Fibroblast of skin of left biceps (primary cell): ENCODE data around the gene TK2.

Experiments
- DNase-seq, 2 experiments: peaks; one replicate each; pipeline ENCODE4 v3.0.0-alpha.2; 2013; ENCODE audit warnings: low read depth in 2 of 2

TK2 gene

DNA sequence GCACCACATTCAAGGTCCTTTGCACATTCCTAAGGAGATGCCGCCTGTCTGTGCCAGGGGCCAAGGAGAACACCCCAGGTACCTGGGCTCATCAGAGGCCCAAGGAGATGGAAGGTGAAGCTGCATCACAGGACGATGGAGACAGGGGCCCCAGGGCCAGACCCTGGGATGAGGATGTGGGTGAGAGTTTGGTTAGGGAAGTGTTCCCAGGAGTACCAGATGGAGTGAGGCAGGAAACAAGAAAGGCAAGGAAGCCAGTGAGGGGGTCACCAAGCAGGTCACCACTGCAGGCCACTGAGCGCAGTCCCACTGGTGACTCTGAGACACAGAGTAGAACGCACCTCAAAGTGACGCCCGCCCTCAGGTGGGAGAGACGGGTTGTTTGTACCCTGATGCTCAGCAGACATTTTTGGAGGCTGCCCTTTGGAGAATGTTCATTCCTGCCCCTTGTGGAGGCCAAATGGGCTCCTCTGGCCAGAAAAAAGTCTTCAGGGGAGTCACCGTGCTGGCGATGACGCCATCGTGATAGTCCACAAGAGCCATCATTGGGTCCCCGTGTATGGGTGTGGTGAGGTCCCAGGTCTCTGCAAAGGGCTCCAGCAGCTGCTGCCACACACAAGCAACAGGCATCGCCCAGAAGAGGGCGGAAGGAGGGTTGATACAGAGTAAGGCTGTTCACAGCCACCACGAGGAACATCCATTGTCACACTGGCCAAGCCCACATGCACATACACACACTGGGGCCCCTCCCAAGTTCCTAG is 65.3 kb downstream of the TK2 start:
- DNase-seq: no peak

DNA sequence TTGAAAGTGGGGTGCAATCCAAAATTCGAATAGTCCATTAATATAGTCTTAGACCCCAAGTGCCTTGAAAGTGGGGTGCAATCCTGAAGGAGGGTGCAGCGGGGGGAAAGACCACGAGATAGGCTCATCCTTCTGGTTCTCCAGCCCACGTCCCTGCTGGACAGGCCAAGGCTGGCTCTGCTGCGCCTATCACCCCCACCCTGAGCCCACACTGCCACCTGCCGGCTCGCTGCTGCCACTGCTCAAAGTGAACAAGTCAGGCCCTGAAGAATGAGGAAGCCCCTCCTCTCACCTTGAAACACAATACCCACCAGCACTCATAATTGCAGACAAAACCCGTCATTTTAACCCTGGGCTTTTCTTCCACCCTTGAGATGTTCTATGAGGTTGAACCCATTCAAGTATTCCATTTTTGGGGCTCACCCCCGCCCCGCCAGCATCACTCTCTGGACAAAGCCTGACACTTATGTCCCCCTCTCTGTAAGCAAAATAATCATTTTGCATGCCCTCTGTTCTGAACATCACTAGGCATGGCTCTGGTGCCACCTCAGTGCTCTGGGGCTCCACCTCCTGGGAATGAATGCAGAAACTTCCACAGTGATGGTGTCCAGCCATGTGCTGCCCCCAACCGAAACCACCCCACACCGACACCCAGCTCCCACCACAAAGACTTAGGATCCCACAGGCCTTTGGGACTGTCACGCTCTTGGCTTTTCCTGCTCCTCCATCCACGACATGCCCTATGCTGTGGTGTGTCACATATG is 66.1 kb downstream of the TK2 start:
- no peak for DNase-seq

GRCh38 chr16:66481943-66482390 is 68.0 kb downstream of the TK2 start:
- DNase-seq: no peak

GRCh38 chr16:66481081-66481942 is 68.6 kb downstream of the TK2 start:
- DNase-seq: no peak

GRCh38 chr16:66480265-66481080 is 69.4 kb downstream of the TK2 start:
- no peak for DNase-seq

DNA sequence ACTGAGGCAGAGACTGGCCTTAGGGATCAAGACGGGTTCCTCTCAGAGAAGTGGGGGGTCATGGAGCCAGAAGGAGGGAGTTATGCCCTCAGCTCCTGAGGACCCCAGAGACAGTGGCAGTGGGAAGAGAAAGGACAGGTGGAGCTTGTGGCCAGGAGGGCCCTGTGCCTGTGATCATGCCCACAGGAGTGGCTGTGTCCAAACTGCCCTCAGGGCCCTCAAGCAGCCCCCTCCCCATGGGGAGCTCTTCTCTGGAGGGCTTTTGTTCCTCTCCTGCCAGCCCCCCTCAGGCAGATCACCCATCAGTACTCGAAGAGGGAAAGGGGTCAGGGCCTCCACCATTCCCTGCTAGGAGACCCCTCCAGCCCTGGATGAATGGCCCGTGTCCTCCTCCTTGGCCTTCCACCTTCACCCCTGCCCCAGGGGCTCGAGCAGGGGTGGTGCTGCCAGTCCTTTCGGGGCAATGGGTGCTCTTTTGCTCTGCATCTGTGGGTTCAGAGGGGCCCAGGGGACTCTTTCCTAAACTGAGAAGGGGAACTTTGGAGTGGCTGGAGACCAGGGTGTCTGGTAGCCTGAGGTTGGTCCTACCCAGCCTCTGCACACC is 70.2 kb downstream of the TK2 start:
- DNase-seq: no peak

GRCh38 chr16:66478733-66479511 is 71.0 kb downstream of the TK2 start:
- DNase-seq: no peak

- no peak for DNase-seq
Observed at GRCh38 chr16:66477028-66477515, 72.8 kb downstream of the TK2 start.

DNA sequence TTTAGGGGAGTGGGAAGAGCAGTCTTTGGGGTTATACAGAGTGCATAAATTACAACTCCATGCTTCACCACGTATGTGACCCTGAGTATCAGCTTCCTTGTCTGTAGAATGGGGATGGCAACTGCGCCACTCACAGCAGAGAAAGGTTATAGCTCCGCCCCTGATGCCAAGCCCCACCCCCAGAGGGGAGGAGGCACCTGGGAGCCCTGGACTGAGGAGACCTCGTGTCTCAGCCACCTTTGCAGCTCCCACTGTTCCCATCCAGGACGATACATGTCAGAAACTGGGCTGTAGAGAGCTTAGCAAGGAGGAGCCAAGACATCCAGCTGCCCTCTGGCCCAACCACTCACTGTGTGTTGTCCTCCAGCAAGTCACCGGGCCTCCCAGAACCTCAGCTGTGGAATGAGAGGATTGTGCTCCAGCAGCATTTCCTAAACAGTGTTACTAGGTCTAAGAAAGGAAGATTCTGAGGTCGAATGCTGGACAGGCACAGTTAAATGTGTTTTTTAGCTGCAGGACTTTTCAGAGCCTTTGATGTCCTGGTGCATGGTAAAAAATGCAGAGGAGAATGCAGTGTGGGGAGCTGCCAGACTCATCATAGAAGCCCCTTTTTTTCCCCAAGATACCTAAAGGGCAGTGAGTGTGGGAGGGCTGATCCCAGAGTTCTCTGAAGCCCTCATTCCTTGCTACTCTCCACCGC is 73.4 kb downstream of the TK2 start:
- DNase-seq: no peak

DNA sequence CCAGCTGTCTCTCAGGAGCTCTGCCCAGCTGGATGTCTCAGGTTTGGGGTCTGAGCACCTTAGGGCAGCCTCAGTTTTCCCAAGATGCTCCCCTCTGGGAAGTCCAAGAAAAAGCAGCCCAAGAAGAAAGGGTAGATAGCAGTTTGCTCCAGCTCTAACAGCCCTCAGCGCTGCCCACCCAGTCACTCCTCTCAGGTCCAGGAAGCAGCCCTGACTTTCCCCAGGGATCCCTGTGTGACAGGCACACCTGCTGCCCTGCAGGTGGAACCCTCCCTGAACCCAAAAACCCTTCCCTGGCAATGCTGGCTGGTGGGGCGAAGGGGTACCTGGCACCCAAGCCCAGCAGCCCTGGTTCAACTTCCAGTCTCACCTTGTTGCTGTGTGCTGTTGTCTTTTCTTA is 74.7 kb downstream of the TK2 start:
- no peak for DNase-seq

DNA sequence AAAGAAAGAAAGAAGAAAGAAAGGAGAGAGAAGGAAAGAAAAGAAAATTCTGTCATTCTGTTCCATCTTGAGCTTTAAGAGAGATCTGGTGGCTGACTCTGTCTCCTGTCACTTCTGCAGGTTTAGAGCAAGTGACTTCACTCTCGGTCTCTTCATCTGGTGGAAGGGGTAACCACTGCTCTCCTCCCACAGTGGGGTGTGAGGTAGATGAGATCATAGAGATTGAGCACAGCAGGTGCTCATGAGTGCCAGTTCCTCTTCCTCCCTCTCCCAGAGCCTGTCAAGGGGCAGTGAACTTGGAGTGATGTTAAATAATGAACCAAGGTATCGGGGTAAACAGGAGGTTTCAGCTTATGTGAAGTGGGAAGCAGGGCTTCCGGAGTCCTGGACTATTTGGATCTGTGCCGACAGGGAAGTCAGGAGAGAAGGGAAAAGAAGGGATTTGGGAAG is 75.1 kb downstream of the TK2 start:
- no peak for DNase-seq

- no peak for DNase-seq
Observed at GRCh38 chr16:66473654-66474519, 76.0 kb downstream of the TK2 start.

DNA sequence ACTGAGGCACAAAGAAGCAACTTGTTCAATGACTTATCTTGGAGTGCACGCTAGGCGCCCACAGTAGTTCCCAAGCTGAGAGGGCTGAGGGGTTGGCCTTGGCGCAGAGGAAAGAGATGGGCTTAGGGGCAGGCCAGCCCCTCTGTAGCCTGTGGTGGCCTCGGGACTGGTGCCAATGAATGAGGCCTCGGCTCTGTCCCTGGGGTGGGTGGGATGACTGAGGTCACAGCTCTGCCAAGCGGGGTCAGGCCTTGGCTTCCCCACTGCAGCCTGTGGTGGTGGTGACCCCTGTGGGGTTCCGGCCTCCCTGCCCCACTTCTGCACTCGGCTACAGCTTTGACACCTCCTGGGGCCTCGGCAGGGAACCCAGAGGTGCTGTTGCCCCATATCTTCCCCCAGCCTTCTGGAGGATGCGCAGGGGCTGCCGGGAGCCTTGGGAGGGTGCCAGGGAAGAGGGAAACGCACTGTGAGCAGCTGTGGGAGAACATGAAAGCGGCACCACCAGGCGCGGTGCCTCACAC is 76.8 kb downstream of the TK2 start:
- no peak for DNase-seq

GRCh38 chr16:66471716-66472393 is 78.1 kb downstream of the TK2 start:
- DNase-seq: no peak

GRCh38 chr16:66471264-66471663 is 78.7 kb downstream of the TK2 start:
- no peak for DNase-seq

- DNase-seq: no peak
Observed at GRCh38 chr16:66470556-66470955, 79.4 kb downstream of the TK2 start.

- no peak for DNase-seq
Observed at GRCh38 chr16:66469947-66470546, 79.9 kb downstream of the TK2 start.
